SU-DHL-6 (cell line): ENCODE data around the gene CAPN12.

Source experiments
- CTCF ChIP-seq: fragments of 200-600 bp; sonication (generic); IDR thresholded peaks from one replicate; pipeline ENCODE4 v1.5.1; 2017; ENCODE audit warnings: antibody characterized with exemption, mild to moderate bottlenecking, low read length, moderate library complexity; ENCODE audit not compliant: insufficient read depth, poor library complexity, severe bottlenecking
- EZH2phosphoT487 ChIP-seq: fragments of 200-600 bp; sonication (generic), shearing (Covaris generic); conservative IDR thresholded peaks from 2 replicates; pipeline ENCODE4 v1.6.1; 2018; ENCODE audit warnings: mild to moderate bottlenecking, antibody characterized with exemption, low read length, moderate library complexity, mixed read lengths

- no peak for TF ChIP-seq CTCF
- TF ChIP-seq EZH2phosphoT487: no peak
Observed at GRCh38 chr19:38697641-38698071, 46.6 kb downstream of the CAPN12 start.
